GM12878 (cell line): ENCODE data around the gene CYP26B1. TPM values are rescaled to one million over a fixed set of nuclear protein-coding genes. Genes with fewer than 3 reads are reported as not detected.

Experiments used
- ATAC-seq: fragments of 200-7000 bp; cut with Tn5 transposase; 3 replicates; pipeline ENCODE4 v1.9.1; 2020; ENCODE audit warnings: mild to moderate bottlenecking, moderate library complexity
- BruUV-seq: library from RNA; stranded (reverse); fragments of 400-500 nt; replicated peaks from 2 replicates; lab custom pipeline; 2021; lab: Mats Ljungman, UMichigan
- CTCF ChIA-PET: fragments of 300-600 bp; sonication (Branson Sonifier 250); formaldehyde crosslinking; extraction: SDS; loops from one replicate; lab custom pipeline; 2021; ENCODE audit warnings: inconsistent platforms; lab: Yijun Ruan, JAX
- POLR2A ChIA-PET: fragments of 350-600 bp; formaldehyde crosslinking; extraction: SDS; loops from one replicate; lab custom pipeline; 2021; ENCODE audit warnings: inconsistent platforms; lab: Charles Lee
- RAD21 ChIA-PET: fragments of 300-600 bp; sonication (Branson Sonifier 250); formaldehyde crosslinking; loops from one replicate; lab custom pipeline; 2023; ENCODE audit warnings: antibody characterized with exemption; ENCODE audit not compliant: unreplicated experiment; lab: Charles Lee
- SMC1A ChIA-PET: fragments of 300-600 bp; sonication (Branson Sonifier 250); formaldehyde crosslinking; loops from one replicate; lab custom pipeline; 2023; ENCODE audit not compliant: unreplicated experiment, uncharacterized antibody; lab: Charles Lee
- DNase-seq: peaks from one replicate; pipeline ENCODE4 v3.0.0-alpha.2; 2011; ENCODE audit warnings: low read depth, low spot score
- FAIRE-seq: peaks from 3 replicates; lab custom pipeline; 2011; peaks lifted over from hg19 to GRCh38; lab: Jason Lieb, UNC
- H2AFZ ChIP-seq: 2 replicates; pipeline ENCODE4 v1.6.0; 2011; ENCODE audit warnings: low read depth, low read length, control low read depth; ENCODE audit not compliant: control insufficient read depth
- H3K27ac ChIP-seq: 2 replicates; pipeline ENCODE4 v1.5.1; 2011; ENCODE audit warnings: control low read depth; ENCODE audit not compliant: control insufficient read depth, insufficient read depth
- H3K27me3 ChIP-seq, 2 experiments: replicated peaks in 1 of 2; 2 replicates each; pipeline versions ENCODE4 v1.6.0 to v1.6.1; 2011; ENCODE audit warnings: low read length in 1 of 2; ENCODE audit not compliant: control insufficient read depth in 2 of 2, insufficient read depth in 2 of 2
- H3K36me3 ChIP-seq, 2 experiments: 2 replicates each; pipeline ENCODE4 v1.5.1; 2011; ENCODE audit warnings: low read length in 1 of 2; ENCODE audit not compliant: control insufficient read depth in 2 of 2, insufficient read depth in 2 of 2
- H3K4me1 ChIP-seq: 2 replicates; pipeline ENCODE4 v1.6.1; 2011; ENCODE audit warnings: mild to moderate bottlenecking, low read length, moderate library complexity, mixed read lengths; ENCODE audit not compliant: control insufficient read depth, insufficient read depth
- H3K4me2 ChIP-seq: 2 replicates; pipeline ENCODE4 v1.6.0; 2011; ENCODE audit warnings: control low read depth; ENCODE audit not compliant: control insufficient read depth, insufficient read depth
- H3K4me3 ChIP-seq: fragments of 200-600 bp; sonication (generic); 2 replicates; pipeline ENCODE4 v1.5.1; 2016
- H3K79me2 ChIP-seq: 2 replicates; pipeline ENCODE4 v1.6.0; 2011; ENCODE audit warnings: low read length; ENCODE audit not compliant: control insufficient read depth, insufficient read depth
- H3K9ac ChIP-seq: 2 replicates; pipeline ENCODE4 v1.8.0; 2011; ENCODE audit warnings: low read length, control low read depth, mixed read lengths; ENCODE audit not compliant: control insufficient read depth, insufficient read depth
- H3K9me3 ChIP-seq: replicated peaks from 3 replicates; pipeline ENCODE4 v1.5.1; 2011; ENCODE audit warnings: mild to moderate bottlenecking, low read length; ENCODE audit not compliant: control insufficient read depth, insufficient read depth
- H4K20me1 ChIP-seq: 2 replicates; pipeline ENCODE4 v1.6.0; 2011; ENCODE audit not compliant: control insufficient read depth, insufficient read depth
- CHD4 ChIP-seq: fragments of 200-600 bp; sonication (generic); IDR thresholded peaks from 2 replicates; pipeline ENCODE4 v1.6.1; 2016; ENCODE audit warnings: mild to moderate bottlenecking
- CREB1 ChIP-seq: IDR thresholded peaks from 2 replicates; pipeline ENCODE4 v1.6.1; 2012; ENCODE audit warnings: low read depth, mild to moderate bottlenecking, inconsistent platforms
- FOXM1 ChIP-seq: IDR thresholded peaks from 2 replicates; pipeline ENCODE4 v1.6.1; 2012; ENCODE audit warnings: low read depth, mild to moderate bottlenecking, inconsistent platforms, low read length, moderate library complexity
- MXI1 ChIP-seq: fragments of 150-350 bp; IDR thresholded peaks from 2 replicates; pipeline ENCODE4 v1.6.1; 2011; ENCODE audit warnings: low read depth, mild to moderate bottlenecking, inconsistent platforms, low read length, improper control_type of control experiment
- NR2C1 ChIP-seq: fragments of 450-650 bp; IDR thresholded peaks from 2 replicates; pipeline ENCODE4 v1.6.1; 2017; ENCODE audit warnings: antibody characterized with exemption, mild to moderate bottlenecking, moderate library complexity
- POLR2AphosphoS2 ChIP-seq: IDR thresholded peaks from 2 replicates; pipeline ENCODE4 v1.6.1; 2011; ENCODE audit warnings: low read depth, mild to moderate bottlenecking, low read length, improper control_type of control experiment, moderate library complexity
- RAD21 ChIP-seq: IDR thresholded peaks from 2 replicates; pipeline ENCODE4 v1.6.1; 2011; ENCODE audit warnings: mild to moderate bottlenecking, low read depth, low read length, moderate library complexity; ENCODE audit not compliant: insufficient read depth
- SPI1 ChIP-seq: IDR thresholded peaks from 2 replicates; pipeline ENCODE4 v1.6.1; 2011; ENCODE audit warnings: low read depth, mild to moderate bottlenecking, low read length, moderate library complexity, borderline replicate concordance; ENCODE audit not compliant: insufficient read depth
- SREBF1 ChIP-seq: IDR thresholded peaks from 2 replicates; pipeline ENCODE4 v1.6.1; 2012; ENCODE audit warnings: mild to moderate bottlenecking, low read length
- SUZ12 ChIP-seq: fragments of 200-600 bp; sonication (generic); IDR thresholded peaks from one replicate; pipeline ENCODE4 v1.6.1; 2018; ENCODE audit warnings: antibody characterized with exemption, mild to moderate bottlenecking; ENCODE audit not compliant: unreplicated experiment
- ZBED1 ChIP-seq: IDR thresholded peaks from 2 replicates; pipeline ENCODE4 v1.6.1; 2016; ENCODE audit warnings: borderline replicate concordance
- WGBS: methylation state at CpG from one replicate; pipeline ENCODE4 v1.1.6; 2016; ENCODE audit warnings: low lambda C conversion rate; ENCODE audit not compliant: insufficient replicate concordance, insufficient coverage; ENCODE audit errors: missing lambda C conversion rate; 5-methylcytosine and 5-hydroxymethylcytosine counted together
- in situ Hi-C: fragments of 300-500 bp; cut with MboI; formaldehyde crosslinking; loops from 9 replicates; pipeline ENCODE4 v1.14.3; 2018; ENCODE audit warnings: mixed read lengths
- intact Hi-C: fragments of 100-400 bp; cut with micrococcal nuclease; formaldehyde crosslinking; loops from one replicate; pipeline ENCODE4 v1.14.2; 2022; ENCODE audit not compliant: unreplicated experiment
- polyA plus RNA-seq, 11 experiments: library from polyadenylated mRNA; depleted of rRNA in 4 of 11; unstranded in 6 of 11; stranded (reverse) in 5 of 11; fragments of >200 nt; fragmentation: Nextera tagmentation in 4 of 11; fragmentation: Illumina TruSeq in 1 of 11; extraction: Ambion mirVana in 4 of 11; extraction: Trizol in 1 of 11; gene quantifications; 1 replicate in 1 of 11; 2 replicates in 10 of 11; pipeline versions ENCODE4 v1.2.1 to v1.2.3, GENCODE V29; 2011 to 2016; ENCODE audit warnings: inconsistent platforms in 2 of 11, missing spikeins in 2 of 11, low read depth in 1 of 11
- total RNA-seq, 4 experiments: library from RNA; depleted of rRNA in 3 of 4; stranded (reverse); fragments of >200 nt in 3 of 4; fragmentation: Illumina TruSeq in 1 of 4; extraction: Trizol in 1 of 4; gene quantifications; 2 replicates each; pipeline versions ENCODE4 v1.2.1 to v1.2.3, GENCODE V29; 2013 to 2021
- TF ChIP-seq, protein P1 (sequence below): IDR thresholded peaks from 2 replicates; pipeline ENCODE4 v1.6.1; 2012; ENCODE audit warnings: mild to moderate bottlenecking, low read depth, low read length
- TF ChIP-seq, protein P2 (sequence below): fragments of 450-650 bp; IDR thresholded peaks from 2 replicates; pipeline ENCODE4 v1.6.1; 2016; ENCODE audit warnings: mild to moderate bottlenecking
- TF ChIP-seq, protein P3 (sequence below): IDR thresholded peaks from 2 replicates; pipeline ENCODE4 v1.6.1; 2011; ENCODE audit warnings: low read depth, low read length, improper control_type of control experiment, borderline replicate concordance
- TF ChIP-seq, protein P4 (sequence below), 3 experiments: IDR thresholded peaks in 2 of 3; conservative IDR thresholded peaks in 1 of 3; 2 replicates each; pipeline ENCODE4 v1.5.1; 2011; ENCODE audit warnings: low read depth in 3 of 3, low read length in 3 of 3, mild to moderate bottlenecking in 3 of 3, control low read depth in 2 of 3, moderate library complexity in 2 of 3, inconsistent platforms in 1 of 3, mixed read lengths in 1 of 3; ENCODE audit not compliant: control insufficient read depth in 2 of 3, insufficient read depth in 1 of 3; ENCODE audit errors: extremely low read depth in 1 of 3

The CYP26B1 gene
- total and polyA plus RNA-seq, 10 of the 15 experiments (the other 5 are each of a cell fraction or from before 2014, with no cell fraction given) = not detected

DNA sequence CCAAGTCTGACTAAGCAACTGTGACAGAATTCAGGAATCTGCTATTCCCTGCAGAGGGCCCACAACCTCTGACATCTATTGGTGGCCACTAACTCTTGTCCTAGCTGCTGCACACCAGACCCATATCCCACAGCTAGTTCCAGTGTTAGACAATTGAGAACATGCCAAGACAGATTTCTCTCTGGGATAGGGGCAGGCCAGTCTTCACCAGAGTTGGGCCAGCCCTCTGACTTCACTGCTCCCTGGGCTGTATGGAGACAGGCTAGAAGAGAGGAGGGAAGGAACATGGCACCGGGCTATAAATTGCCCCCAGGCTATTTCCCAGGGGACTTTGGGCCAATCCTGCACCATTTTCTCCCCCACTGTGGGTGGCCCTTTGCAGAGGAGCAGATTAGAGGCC is 32.7 kb upstream of the CYP26B1 start:
- TF ChIP-seq, protein P1, sequence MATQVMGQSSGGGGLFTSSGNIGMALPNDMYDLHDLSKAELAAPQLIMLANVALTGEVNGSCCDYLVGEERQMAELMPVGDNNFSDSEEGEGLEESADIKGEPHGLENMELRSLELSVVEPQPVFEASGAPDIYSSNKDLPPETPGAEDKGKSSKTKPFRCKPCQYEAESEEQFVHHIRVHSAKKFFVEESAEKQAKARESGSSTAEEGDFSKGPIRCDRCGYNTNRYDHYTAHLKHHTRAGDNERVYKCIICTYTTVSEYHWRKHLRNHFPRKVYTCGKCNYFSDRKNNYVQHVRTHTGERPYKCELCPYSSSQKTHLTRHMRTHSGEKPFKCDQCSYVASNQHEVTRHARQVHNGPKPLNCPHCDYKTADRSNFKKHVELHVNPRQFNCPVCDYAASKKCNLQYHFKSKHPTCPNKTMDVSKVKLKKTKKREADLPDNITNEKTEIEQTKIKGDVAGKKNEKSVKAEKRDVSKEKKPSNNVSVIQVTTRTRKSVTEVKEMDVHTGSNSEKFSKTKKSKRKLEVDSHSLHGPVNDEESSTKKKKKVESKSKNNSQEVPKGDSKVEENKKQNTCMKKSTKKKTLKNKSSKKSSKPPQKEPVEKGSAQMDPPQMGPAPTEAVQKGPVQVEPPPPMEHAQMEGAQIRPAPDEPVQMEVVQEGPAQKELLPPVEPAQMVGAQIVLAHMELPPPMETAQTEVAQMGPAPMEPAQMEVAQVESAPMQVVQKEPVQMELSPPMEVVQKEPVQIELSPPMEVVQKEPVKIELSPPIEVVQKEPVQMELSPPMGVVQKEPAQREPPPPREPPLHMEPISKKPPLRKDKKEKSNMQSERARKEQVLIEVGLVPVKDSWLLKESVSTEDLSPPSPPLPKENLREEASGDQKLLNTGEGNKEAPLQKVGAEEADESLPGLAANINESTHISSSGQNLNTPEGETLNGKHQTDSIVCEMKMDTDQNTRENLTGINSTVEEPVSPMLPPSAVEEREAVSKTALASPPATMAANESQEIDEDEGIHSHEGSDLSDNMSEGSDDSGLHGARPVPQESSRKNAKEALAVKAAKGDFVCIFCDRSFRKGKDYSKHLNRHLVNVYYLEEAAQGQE = no peak
- TF ChIP-seq CHD4 (no peak), ZBED1 (no peak), SREBF1 (no peak), RAD21 (no peak), CREB1 (no peak), SUZ12 (no peak), POLR2AphosphoS2 (no peak), MXI1 (no peak), NR2C1 (no peak), SPI1 (no peak), FOXM1 (no peak)
- TF ChIP-seq, protein P2, sequence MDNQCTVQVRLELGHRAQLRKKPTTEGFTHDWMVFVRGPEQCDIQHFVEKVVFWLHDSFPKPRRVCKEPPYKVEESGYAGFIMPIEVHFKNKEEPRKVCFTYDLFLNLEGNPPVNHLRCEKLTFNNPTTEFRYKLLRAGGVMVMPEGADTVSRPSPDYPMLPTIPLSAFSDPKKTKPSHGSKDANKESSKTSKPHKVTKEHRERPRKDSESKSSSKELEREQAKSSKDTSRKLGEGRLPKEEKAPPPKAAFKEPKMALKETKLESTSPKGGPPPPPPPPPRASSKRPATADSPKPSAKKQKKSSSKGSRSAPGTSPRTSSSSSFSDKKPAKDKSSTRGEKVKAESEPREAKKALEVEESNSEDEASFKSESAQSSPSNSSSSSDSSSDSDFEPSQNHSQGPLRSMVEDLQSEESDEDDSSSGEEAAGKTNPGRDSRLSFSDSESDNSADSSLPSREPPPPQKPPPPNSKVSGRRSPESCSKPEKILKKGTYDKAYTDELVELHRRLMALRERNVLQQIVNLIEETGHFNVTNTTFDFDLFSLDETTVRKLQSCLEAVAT = no peak
- TF ChIP-seq, protein P3, sequence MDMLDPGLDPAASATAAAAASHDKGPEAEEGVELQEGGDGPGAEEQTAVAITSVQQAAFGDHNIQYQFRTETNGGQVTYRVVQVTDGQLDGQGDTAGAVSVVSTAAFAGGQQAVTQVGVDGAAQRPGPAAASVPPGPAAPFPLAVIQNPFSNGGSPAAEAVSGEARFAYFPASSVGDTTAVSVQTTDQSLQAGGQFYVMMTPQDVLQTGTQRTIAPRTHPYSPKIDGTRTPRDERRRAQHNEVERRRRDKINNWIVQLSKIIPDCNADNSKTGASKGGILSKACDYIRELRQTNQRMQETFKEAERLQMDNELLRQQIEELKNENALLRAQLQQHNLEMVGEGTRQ = no peak
- TF ChIP-seq, protein P4, sequence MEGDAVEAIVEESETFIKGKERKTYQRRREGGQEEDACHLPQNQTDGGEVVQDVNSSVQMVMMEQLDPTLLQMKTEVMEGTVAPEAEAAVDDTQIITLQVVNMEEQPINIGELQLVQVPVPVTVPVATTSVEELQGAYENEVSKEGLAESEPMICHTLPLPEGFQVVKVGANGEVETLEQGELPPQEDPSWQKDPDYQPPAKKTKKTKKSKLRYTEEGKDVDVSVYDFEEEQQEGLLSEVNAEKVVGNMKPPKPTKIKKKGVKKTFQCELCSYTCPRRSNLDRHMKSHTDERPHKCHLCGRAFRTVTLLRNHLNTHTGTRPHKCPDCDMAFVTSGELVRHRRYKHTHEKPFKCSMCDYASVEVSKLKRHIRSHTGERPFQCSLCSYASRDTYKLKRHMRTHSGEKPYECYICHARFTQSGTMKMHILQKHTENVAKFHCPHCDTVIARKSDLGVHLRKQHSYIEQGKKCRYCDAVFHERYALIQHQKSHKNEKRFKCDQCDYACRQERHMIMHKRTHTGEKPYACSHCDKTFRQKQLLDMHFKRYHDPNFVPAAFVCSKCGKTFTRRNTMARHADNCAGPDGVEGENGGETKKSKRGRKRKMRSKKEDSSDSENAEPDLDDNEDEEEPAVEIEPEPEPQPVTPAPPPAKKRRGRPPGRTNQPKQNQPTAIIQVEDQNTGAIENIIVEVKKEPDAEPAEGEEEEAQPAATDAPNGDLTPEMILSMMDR (IDR thresholded peaks at IDR 0.05 in 2 of 3, conservative IDR thresholded peaks at IDR 0.05 in 1 of 3; ENCODE audit: control insufficient read depth in 2 of 3, extremely low read depth in 1 of 3, insufficient read depth in 1 of 3, low read depth in 3 of 3, low read length in 3 of 3) = no peak
- no TSS peak for BruUV-seq
- ChIA-PET RAD21 (no interaction called here), CTCF (no interaction called here), POLR2A (no interaction called here), SMC1A (no interaction called here)
- in situ Hi-C loops = no loop called here
- Histone ChIP-seq H3K4me1 (no peaks in the 10 kb centered on the region), H3K4me2 (no peak overlapping the region), H3K79me2 (no peaks in the 10 kb centered on the region), H3K9ac (no peak overlapping the region), H3K4me3 (no peak overlapping the region), H3K9me3 (no peaks in the 10 kb centered on the region), H2AFZ (no peak overlapping the region), H4K20me1 (no peaks in the 10 kb centered on the region), H3K36me3 (no peaks in the 10 kb centered on the region), H3K27me3 (no peaks in the 10 kb centered on the region), H3K27ac (no peak overlapping the region)
- DNase-seq = no peak
- no peak for FAIRE-seq
- ATAC-seq = no peak
- intact Hi-C loops = no loop called here
- 8% methylated on average over 1 of the region's 1 CpG for WGBS
